NOMO-1 treated with DMSO at 0.1 percent for 48 hours (cell line): ENCODE results near the gene WTIP.
"Not testable (repeated sequence)": the region's sequence is repeated elsewhere in the genome, so short reads cannot be mapped to it uniquely, and the experiment has no call there.

Experiments
- DNase-seq: peaks from one replicate; lab custom pipeline; 2025; ENCODE audit not compliant: unreplicated experiment; lab: John Stamatoyannopoulos, UW

WTIP gene

GRCh38 chr19:34502582-34503411 lies 21.2 kb downstream of the WTIP start:
- DNase-seq: no peak

GRCh38 chr19:34503531-34504272 lies 22.1 kb downstream of the WTIP start:
- no peak for DNase-seq

- DNase-seq: no peak
These were observed 22.8 kb downstream of the WTIP start for GRCh38 chr19:34504273-34504808.

- no peak for DNase-seq
These were observed 23.3 kb downstream of the WTIP start for GRCh38 chr19:34504809-34505291.

GRCh38 chr19:34505321-34506025 lies 23.9 kb downstream of the WTIP start:
- DNase-seq: no peak

GRCh38 chr19:34506026-34506370 lies 24.4 kb downstream of the WTIP start:
- DNase-seq: no peak

- no peak for DNase-seq
These were observed 26.0 kb downstream of the WTIP start for GRCh38 chr19:34507414-34508067.

- no peak for DNase-seq
These were observed 27.0 kb downstream of the WTIP start for GRCh38 chr19:34508540-34508939.

GRCh38 chr19:34510904-34511303 lies 29.3 kb downstream of the WTIP start:
- DNase-seq: not testable (repeated sequence)

GRCh38 chr19:34512254-34512822 lies 30.8 kb downstream of the WTIP start:
- DNase-seq: no peak

- no peak for DNase-seq
These were observed 32.2 kb downstream of the WTIP start for GRCh38 chr19:34513767-34514166.

- no peak for DNase-seq
These were observed 38.0 kb downstream of the WTIP start for GRCh38 chr19:34519602-34520001.

GRCh38 chr19:34523408-34523807 lies 41.9 kb downstream of the WTIP start:
- no peak for DNase-seq

- DNase-seq: no peak
These were observed 43.4 kb downstream of the WTIP start for GRCh38 chr19:34525001-34525400.

- no peak for DNase-seq
These were observed 52.6 kb downstream of the WTIP start for GRCh38 chr19:34534206-34534605.

GRCh38 chr19:34539396-34539795 lies 57.8 kb downstream of the WTIP start:
- DNase-seq: no peak

GRCh38 chr19:34540811-34541557 lies 59.4 kb downstream of the WTIP start:
- no peak for DNase-seq

- DNase-seq: no peak
These were observed 68.3 kb downstream of the WTIP start for GRCh38 chr19:34549833-34550232.

- DNase-seq: no peak
These were observed 73.9 kb downstream of the WTIP start for GRCh38 chr19:34555447-34555846.

- no peak for DNase-seq
These were observed 74.9 kb downstream of the WTIP start for GRCh38 chr19:34556488-34556887.
